BLaER1 (cell line): ENCODE measurements around the gene FITM1.

Source experiments
- H3K27ac ChIP-seq: shearing (Covaris generic); formaldehyde crosslinking; 2 replicates; pipeline ENCODE4 v1.8.1; 2022
- H3K27me3 ChIP-seq: shearing (Covaris generic); formaldehyde crosslinking; 2 replicates; pipeline ENCODE4 v1.8.1; 2022
- H3K36me3 ChIP-seq: shearing (Covaris generic); formaldehyde crosslinking; 2 replicates; pipeline ENCODE4 v1.8.1; 2022
- H3K4me1 ChIP-seq: shearing (Covaris generic); formaldehyde crosslinking; 2 replicates; pipeline ENCODE4 v1.8.1; 2022
- H3K4me2 ChIP-seq: shearing (Covaris generic); formaldehyde crosslinking; 2 replicates; pipeline ENCODE4 v1.8.1; 2022
- H3K4me3 ChIP-seq: shearing (Covaris generic); formaldehyde crosslinking; 2 replicates; pipeline ENCODE4 v1.8.1; 2022
- H3K9ac ChIP-seq: shearing (Covaris generic); formaldehyde crosslinking; 2 replicates; pipeline ENCODE4 v1.8.1; 2022
- H3K9me3 ChIP-seq: shearing (Covaris generic); formaldehyde crosslinking; 2 replicates; pipeline ENCODE4 v1.8.1; 2022
- H4K20me1 ChIP-seq: shearing (Covaris generic); formaldehyde crosslinking; 2 replicates; pipeline ENCODE4 v1.8.1; 2022
- Cebpa-rat ChIP-seq: shearing (Covaris generic); IDR thresholded peaks from 2 replicates; pipeline ENCODE4 v1.8.1; 2022

Gene FITM1

GRCh38 chr14:24146453-24146977, 16.1 kb downstream of the FITM1 start, which contains the start of gene PSME2:
Gene PSME2 (minus strand): TSS chr14:24146610. CDS start chr14:24146581, 29 bp downstream.
- H3K4me1 ChIP-seq: peaks cover 54% of the 10 kb centered on the region
- peak within 1 kb of the TSS; percentile 99 for H3K4me2 ChIP-seq
- H3K9me3 ChIP-seq: no peaks in the 10 kb centered on the region
- H3K27ac ChIP-seq: peak within 1 kb of the TSS; percentile 89
- peak within 1 kb of the TSS; percentile 92 for H3K9ac ChIP-seq
- no peaks in the 10 kb centered on the region for H3K27me3 ChIP-seq
- H3K4me3 ChIP-seq: peak within 1 kb of the TSS; percentile 100
- peaks cover 58% of the 10 kb centered on the region for H3K36me3 ChIP-seq
- TF ChIP-seq Cebpa-rat: no peak
- H4K20me1 ChIP-seq: peaks cover 20% of the 10 kb centered on the region

GRCh38 chr14:24146978-24147760, 16.7 kb downstream of the FITM1 start, which contains the start of gene RNF31:
Gene RNF31 (plus strand): TSS chr14:24147498. CDS start chr14:24147699, 201 bp downstream.
- no peak for TF ChIP-seq Cebpa-rat
- Histone ChIP-seq H3K4me1 (peaks cover 50% of the 10 kb centered on the region), H3K4me3 (peak within 1 kb of the TSS; percentile 100), H3K9ac (peak within 1 kb of the TSS; percentile 92), H3K36me3 (peaks cover 65% of the 10 kb centered on the region), H3K27ac (peak within 1 kb of the TSS; percentile 89), H3K27me3 (no peaks in the 10 kb centered on the region), H3K9me3 (no peaks in the 10 kb centered on the region), H4K20me1 (peaks cover 20% of the 10 kb centered on the region), H3K4me2 (peak within 1 kb of the TSS; percentile 99)

- Histone ChIP-seq H3K4me2 (peak overlapping the region; percentile 99), H3K9me3 (no peaks in the 10 kb centered on the region), H3K4me1 (peaks cover 43% of the 10 kb centered on the region), H3K27ac (peak overlapping the region; percentile 89), H3K27me3 (no peaks in the 10 kb centered on the region), H3K9ac (peak overlapping the region; percentile 92), H4K20me1 (peaks cover 20% of the 10 kb centered on the region), H3K36me3 (peaks cover 68% of the 10 kb centered on the region), H3K4me3 (peak overlapping the region; percentile 100)
- no peak for TF ChIP-seq Cebpa-rat
Observed at GRCh38 chr14:24147761-24148428, 17.4 kb downstream of the FITM1 start.

GRCh38 chr14:24149302-24149969, 19.0 kb downstream of the FITM1 start:
- H3K4me1 ChIP-seq: peaks cover 28% of the 10 kb centered on the region
- peaks cover 66% of the 10 kb centered on the region for H3K36me3 ChIP-seq
- H3K27me3 ChIP-seq: no peaks in the 10 kb centered on the region
- H3K9ac ChIP-seq: peak overlapping the region; percentile 41; the same call in 1 of the 2 replicates
- H4K20me1 ChIP-seq: peaks cover 20% of the 10 kb centered on the region
- H3K4me3 ChIP-seq: no peak overlapping the region
- H3K9me3 ChIP-seq: no peaks in the 10 kb centered on the region
- no peak overlapping the region for H3K4me2 ChIP-seq
- no peak for TF ChIP-seq Cebpa-rat
- H3K27ac ChIP-seq: no peak overlapping the region

GRCh38 chr14:24150061-24150460, 19.6 kb downstream of the FITM1 start:
- no peak for TF ChIP-seq Cebpa-rat

GRCh38 chr14:24150567-24150966, 20.1 kb downstream of the FITM1 start:
- H4K20me1 ChIP-seq: peaks cover 20% of the 10 kb centered on the region
- peaks cover 17% of the 10 kb centered on the region for H3K4me1 ChIP-seq
- H3K9ac ChIP-seq: no peak overlapping the region
- no peak for TF ChIP-seq Cebpa-rat
- H3K4me2 ChIP-seq: no peak overlapping the region
- H3K4me3 ChIP-seq: no peak overlapping the region
- H3K36me3 ChIP-seq: peaks cover 70% of the 10 kb centered on the region
- H3K9me3 ChIP-seq: no peaks in the 10 kb centered on the region
- H3K27me3 ChIP-seq: no peaks in the 10 kb centered on the region
- no peak overlapping the region for H3K27ac ChIP-seq

More at GRCh38 chr14:24150061-24150460, 19.6 kb downstream of the FITM1 start:
- no peaks in the 10 kb centered on the region for H3K9me3 ChIP-seq
- H3K27me3 ChIP-seq: no peaks in the 10 kb centered on the region
- no peak overlapping the region for H3K27ac ChIP-seq
- H4K20me1 ChIP-seq: peaks cover 20% of the 10 kb centered on the region
- no peak overlapping the region for H3K9ac ChIP-seq
- H3K4me3 ChIP-seq: no peak overlapping the region
- H3K36me3 ChIP-seq: peaks cover 66% of the 10 kb centered on the region
- H3K4me1 ChIP-seq: peaks cover 22% of the 10 kb centered on the region
- no peak overlapping the region for H3K4me2 ChIP-seq

GRCh38 chr14:24150993-24151392, 20.5 kb downstream of the FITM1 start:
- peaks cover 13% of the 10 kb centered on the region for H3K4me1 ChIP-seq
- no peaks in the 10 kb centered on the region for H3K27me3 ChIP-seq
- TF ChIP-seq Cebpa-rat: no peak
- H3K27ac ChIP-seq: no peak overlapping the region
- H3K4me3 ChIP-seq: no peak overlapping the region
- H3K36me3 ChIP-seq: peaks cover 74% of the 10 kb centered on the region
- no peak overlapping the region for H3K9ac ChIP-seq
- peaks cover 20% of the 10 kb centered on the region for H4K20me1 ChIP-seq
- H3K9me3 ChIP-seq: no peaks in the 10 kb centered on the region
- no peak overlapping the region for H3K4me2 ChIP-seq

GRCh38 chr14:24151404-24152080, 21.1 kb downstream of the FITM1 start:
- no peak overlapping the region for H3K4me3 ChIP-seq
- no peaks in the 10 kb centered on the region for H3K27me3 ChIP-seq
- no peak overlapping the region for H3K27ac ChIP-seq
- no peak overlapping the region for H3K4me2 ChIP-seq
- TF ChIP-seq Cebpa-rat: no peak
- H3K9ac ChIP-seq: no peak overlapping the region
- no peaks in the 10 kb centered on the region for H3K9me3 ChIP-seq
- peaks cover 13% of the 10 kb centered on the region for H3K4me1 ChIP-seq
- peaks cover 79% of the 10 kb centered on the region for H3K36me3 ChIP-seq
- H4K20me1 ChIP-seq: peaks cover 20% of the 10 kb centered on the region

- no peak overlapping the region for H3K4me2 ChIP-seq
- H3K27ac ChIP-seq: peak overlapping the region; percentile 3; the same call in 1 of the 2 replicates
- H3K4me1 ChIP-seq: peaks cover under 1% of the 10 kb centered on the region; the same call in 1 of the 2 replicates
- no peak overlapping the region for H3K9ac ChIP-seq
- no peaks in the 10 kb centered on the region for H3K9me3 ChIP-seq
- peaks cover 96% of the 10 kb centered on the region for H3K36me3 ChIP-seq
- no peaks in the 10 kb centered on the region for H4K20me1 ChIP-seq
- H3K27me3 ChIP-seq: no peaks in the 10 kb centered on the region
- no peak overlapping the region for H3K4me3 ChIP-seq
- no peak for TF ChIP-seq Cebpa-rat
Observed at GRCh38 chr14:24155100-24155499, 24.6 kb downstream of the FITM1 start.
